ENCODE measurements around the gene LRMDA.

LRMDA gene

GRCh38 chr10:76017733-76018433 lies 586.5 kb downstream of the LRMDA start:
- DNase-seq: no peak

GRCh38 chr10:76020630-76021029 lies 589.2 kb downstream of the LRMDA start:
- no peak for DNase-seq

- DNase-seq: no peak
These were observed 590.0 kb downstream of the LRMDA start for GRCh38 chr10:76021398-76021797.

- no peak for DNase-seq
These were observed 590.9 kb downstream of the LRMDA start for GRCh38 chr10:76022366-76022765.

- DNase-seq: no peak
These were observed 591.6 kb downstream of the LRMDA start for GRCh38 chr10:76023007-76023406.

GRCh38 chr10:76024460-76025123 lies 593.2 kb downstream of the LRMDA start:
- no peak for DNase-seq

- no peak for DNase-seq
These were observed 593.7 kb downstream of the LRMDA start for GRCh38 chr10:76025124-76025477.

- no peak for DNase-seq
These were observed 594.9 kb downstream of the LRMDA start for GRCh38 chr10:76026176-76026771.

- DNase-seq: no peak
These were observed 595.5 kb downstream of the LRMDA start for GRCh38 chr10:76026905-76027304.

- DNase-seq: no peak
These were observed 598.4 kb downstream of the LRMDA start for GRCh38 chr10:76029782-76030181.

GRCh38 chr10:76031099-76031498 lies 599.7 kb downstream of the LRMDA start:
- DNase-seq: no peak

- no peak for DNase-seq
These were observed 600.6 kb downstream of the LRMDA start for GRCh38 chr10:76031769-76032699.

- DNase-seq: no peak
These were observed 601.2 kb downstream of the LRMDA start for GRCh38 chr10:76032700-76033039.

GRCh38 chr10:76033457-76034196 lies 602.2 kb downstream of the LRMDA start:
- no peak for DNase-seq

- DNase-seq: no peak
These were observed 603.2 kb downstream of the LRMDA start for GRCh38 chr10:76034353-76035205.

GRCh38 chr10:76035206-76036110 lies 604.0 kb downstream of the LRMDA start:
- DNase-seq: no peak

GRCh38 chr10:76036111-76036940 lies 604.9 kb downstream of the LRMDA start:
- no peak for DNase-seq

GRCh38 chr10:76036962-76037361 lies 605.5 kb downstream of the LRMDA start:
- no peak for DNase-seq

- DNase-seq: no peak
These were observed 606.2 kb downstream of the LRMDA start for GRCh38 chr10:76037531-76038155.

All from DMS79 (cell line).